Dedifferentiated amniotic fluid mesenchymal stem cell (primary cell): ENCODE results near the gene RAPGEF5.
"Not testable (repeated sequence)": the region's sequence is repeated elsewhere in the genome, so short reads cannot be mapped to it uniquely, and the experiment has no call there.

Experiments
- DNase-seq: peaks from one replicate; pipeline ENCODE4 v3.0.0-alpha.2; 2016; ENCODE audit errors: extremely low spot score

The RAPGEF5 gene

DNA sequence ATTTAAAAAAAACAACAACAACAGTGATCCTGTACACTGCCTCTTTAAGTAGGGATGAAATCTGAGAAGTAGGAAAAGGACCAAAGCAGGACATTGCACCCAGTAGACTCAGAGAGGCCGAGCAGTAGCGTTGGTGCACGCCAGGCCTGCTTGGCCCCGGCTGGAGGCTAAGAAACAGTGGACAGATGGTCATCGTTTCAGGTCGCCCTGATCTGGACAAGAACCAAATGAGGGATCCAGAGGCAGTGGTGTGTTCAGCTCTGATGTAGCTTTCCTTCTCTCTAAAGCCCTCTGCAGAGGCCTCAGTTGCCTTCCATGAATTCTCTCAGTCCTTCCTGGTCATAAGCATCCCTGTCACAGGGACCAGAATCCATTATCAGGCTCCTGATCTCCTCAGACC is 269.1 kb downstream of the RAPGEF5 start:
- no peak for DNase-seq

DNA sequence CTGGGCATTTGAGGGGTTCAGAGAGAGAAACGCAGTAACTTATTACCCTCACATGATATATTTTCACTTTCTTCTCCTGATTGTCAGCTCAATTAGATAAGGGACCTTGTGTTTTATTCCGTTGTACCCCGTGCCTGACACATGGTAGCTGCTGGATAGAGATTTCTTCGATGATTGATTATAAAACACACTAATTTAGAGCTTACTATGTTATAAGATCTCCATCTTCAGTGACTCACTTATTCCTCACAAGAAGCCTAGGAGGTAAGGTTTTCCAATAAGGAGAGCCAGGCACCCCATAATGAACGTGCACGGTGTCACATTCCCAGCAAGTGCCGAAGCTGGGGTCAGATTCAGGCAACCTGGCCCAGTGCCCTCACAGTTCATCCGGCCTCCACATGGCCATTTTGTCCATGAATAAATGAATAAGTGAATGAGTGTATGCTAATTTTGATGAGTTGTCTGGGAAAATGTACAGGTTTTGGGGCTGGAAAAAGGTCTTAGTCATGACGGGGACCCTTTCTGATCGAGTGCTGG is 273.2 kb downstream of the RAPGEF5 start:
- no peak for DNase-seq

DNA sequence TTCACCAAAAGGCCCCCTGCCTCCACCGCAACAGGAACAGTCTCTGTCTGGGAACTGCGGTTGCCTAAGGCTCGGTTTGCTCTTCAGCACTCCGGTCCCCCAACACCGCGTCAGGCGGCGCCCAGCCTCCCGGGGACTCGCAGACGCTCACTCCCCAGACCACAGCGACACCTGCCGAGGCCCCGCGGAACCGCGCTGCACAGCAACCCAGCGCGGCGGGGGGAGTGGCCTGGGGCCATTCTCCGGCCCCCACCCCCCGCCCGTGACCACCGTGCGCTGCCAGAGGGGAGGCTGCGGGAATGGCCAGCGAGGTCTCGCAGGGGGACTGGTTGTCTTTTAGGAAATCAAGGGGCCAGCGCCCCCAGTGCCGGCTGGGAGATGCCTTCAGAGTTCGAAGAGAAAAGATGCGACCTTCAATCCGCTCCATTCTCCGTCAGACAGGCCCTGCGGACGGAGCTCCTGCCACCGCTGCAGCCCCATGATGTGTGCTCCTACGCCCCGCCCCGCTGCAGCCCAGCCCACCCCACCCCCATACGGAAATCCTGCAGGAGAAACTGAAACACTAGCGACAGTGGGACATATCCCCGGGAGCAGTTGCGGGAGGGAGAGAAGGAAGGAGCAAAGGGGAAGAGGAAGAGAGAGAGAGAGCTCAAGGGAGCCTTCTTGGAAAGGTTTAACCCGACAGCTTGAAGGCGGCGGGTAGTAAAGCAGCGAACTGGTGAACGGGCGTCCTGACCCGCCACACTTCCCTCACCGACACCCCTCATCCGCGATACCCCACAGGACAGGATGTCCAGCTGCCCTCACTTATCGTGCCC is 273.9 kb downstream of the RAPGEF5 start:
- DNase-seq, result peak; percentile 71

DNA sequence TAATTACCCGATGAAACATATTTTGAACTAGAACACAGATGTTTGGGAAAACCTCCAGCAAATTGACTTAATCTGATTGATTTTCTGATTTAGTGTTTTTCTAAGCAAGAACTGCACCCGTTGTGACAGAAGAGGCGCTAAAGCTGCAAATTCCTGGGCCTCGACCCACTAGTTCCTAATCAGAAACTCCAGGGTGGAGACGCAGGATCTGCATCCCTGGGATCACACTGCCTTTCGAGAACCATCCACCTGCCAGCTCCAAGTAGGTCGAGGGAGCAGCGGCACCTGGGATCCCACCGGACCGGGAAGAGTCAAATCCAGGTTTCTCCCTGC is 274.4 kb downstream of the RAPGEF5 start:
- DNase-seq, result no peak

DNA sequence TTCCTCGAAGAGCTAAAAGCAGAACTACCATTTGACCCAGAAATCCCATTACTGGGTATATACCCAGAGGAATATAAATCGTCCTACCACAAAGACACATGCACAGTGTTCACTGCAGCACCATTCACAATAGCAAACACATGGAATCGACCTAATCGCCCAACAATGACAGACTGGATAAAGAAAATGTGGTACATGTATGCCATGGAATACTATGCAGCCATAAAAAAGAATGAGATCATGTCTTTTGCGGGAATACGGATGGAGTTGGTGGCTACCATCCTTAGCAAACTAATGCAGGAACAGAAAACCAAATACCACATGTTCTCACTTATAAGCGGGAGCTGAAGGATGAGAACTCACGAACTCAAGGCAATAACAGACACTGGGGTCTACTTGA is 276.7 kb downstream of the RAPGEF5 start:
- DNase-seq, result not testable (repeated sequence)

DNA sequence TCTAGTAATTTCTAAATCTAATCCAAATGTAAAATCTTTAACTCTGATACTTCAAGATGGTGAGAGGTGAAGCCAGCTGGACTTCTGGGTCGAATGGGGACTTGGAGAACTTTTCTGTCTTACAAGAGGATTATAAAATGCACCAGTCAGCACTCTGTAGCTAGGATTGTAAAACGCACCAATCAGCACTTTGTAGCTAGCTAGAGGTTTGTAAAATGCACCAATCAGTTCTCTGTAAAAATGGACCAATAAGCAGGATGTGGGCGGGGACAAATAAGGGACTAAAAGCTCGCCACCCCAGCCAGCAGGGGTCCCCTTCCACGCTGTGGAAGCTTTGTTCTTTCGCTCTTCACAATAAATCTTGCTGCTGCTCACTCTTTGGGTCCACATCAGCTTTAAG is 278.1 kb downstream of the RAPGEF5 start:
- not testable (repeated sequence) for DNase-seq

DNA sequence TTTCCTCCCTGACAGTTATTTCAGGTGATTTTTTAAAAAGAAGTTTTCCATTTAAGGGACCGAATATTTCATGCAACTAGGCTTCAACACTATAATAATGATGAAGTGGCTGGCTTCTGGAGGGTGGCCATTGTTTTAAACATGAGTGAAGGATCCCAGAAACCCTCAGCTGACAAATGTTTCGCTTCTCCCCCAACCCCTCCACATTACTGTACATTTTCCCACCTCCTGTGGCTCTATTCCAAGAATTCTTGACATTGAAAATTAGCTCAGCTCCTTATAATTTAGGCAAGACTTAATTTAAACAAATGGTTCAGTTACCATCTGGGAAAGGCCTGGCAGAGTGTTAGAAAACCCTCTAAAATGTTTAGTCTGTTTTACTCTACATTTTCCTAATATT is 281.4 kb downstream of the RAPGEF5 start:
- no peak for DNase-seq

DNA sequence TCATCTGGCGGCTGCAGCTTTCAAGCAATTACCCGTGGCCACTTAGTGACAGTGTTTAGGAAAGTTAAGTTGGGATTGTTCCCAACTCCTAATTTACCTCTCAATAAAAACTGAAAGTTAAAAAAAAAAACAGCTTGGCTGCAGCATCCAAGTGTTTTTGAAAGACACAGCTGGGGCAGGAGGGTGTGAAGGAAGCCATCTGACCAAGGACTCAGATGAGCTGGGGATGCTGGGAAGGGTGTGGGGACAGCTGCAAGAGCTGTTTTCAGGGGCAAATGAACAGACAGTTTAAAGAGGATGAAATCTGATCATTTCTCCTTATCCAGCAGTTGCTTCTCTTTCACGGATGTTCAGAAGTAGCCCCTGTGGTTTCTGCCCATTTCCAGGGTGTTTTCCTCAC is 282.1 kb downstream of the RAPGEF5 start:
- DNase-seq, result no peak
